Ovary (tissue), 9 donors: ENCODE results near the gene ADAMTS20. TPM values are rescaled to one million over a fixed set of nuclear protein-coding genes. Genes with fewer than 3 reads are reported as not detected.

Experiments
- DNase-seq, 5 donors: peaks; one replicate each; pipeline ENCODE4 v3.0.0-alpha.2; 2019 to 2020
- H3K27ac ChIP-seq, 2 donors: fragments of 200-600 bp; one replicate each; pipeline versions ENCODE4 v1.5.1 to v1.8.0; 2019 to 2022
- H3K27me3 ChIP-seq: fragments of 200-600 bp; one replicate; pipeline ENCODE4 v1.8.0; 2022
- H3K36me3 ChIP-seq: fragments of 200-600 bp; sonication (generic); one replicate; pipeline ENCODE4 v1.5.1; 2019
- H3K4me1 ChIP-seq: one replicate; pipeline ENCODE4 v1.8.1; 2013; ENCODE audit warnings: mild to moderate bottlenecking, moderate library complexity; ENCODE audit not compliant: insufficient read depth
- H3K4me3 ChIP-seq: fragments of 200-600 bp; sonication (generic); one replicate; pipeline ENCODE4 v1.5.1; 2017
- H3K9me3 ChIP-seq, 2 donors: fragments of 200-600 bp in 1 of 2; sonication (generic) in 1 of 2; one replicate each; pipeline versions ENCODE4 v1.5.1 to v1.8.1; 2013 to 2019; ENCODE audit warnings: mild to moderate bottlenecking in 1 of 2, moderate library complexity in 1 of 2
- CTCF ChIP-seq, 3 donors: fragments of 450-650 bp in 2 of 3; fragments of 200-600 bp in 1 of 3; IDR thresholded peaks; one replicate each; pipeline versions ENCODE4 v1.5.1 to v1.8.0; 2016 to 2022; ENCODE audit warnings: antibody characterized with exemption in 3 of 3, mild to moderate bottlenecking in 1 of 3
- EP300 ChIP-seq: sonication (generic); formaldehyde crosslinking; IDR thresholded peaks from one replicate; pipeline ENCODE4 v1.6.1; 2017; ENCODE audit warnings: antibody characterized with exemption
- POLR2A ChIP-seq: fragments of 450-650 bp; IDR thresholded peaks from one replicate; pipeline ENCODE4 v1.6.1; 2017; ENCODE audit warnings: antibody characterized with exemption, mild to moderate bottlenecking, moderate library complexity
- WGBS, 3 donors: extraction: QIAGEN DNeasy Blood & Tissue Kit in 1 of 3; methylation state at CpG; one replicate each; pipeline versions ENCODE4 v1.1.5 to v1.1.7; 2013 to 2017; 5-methylcytosine and 5-hydroxymethylcytosine counted together
- intact Hi-C, 4 donors: fragments of 100-400 bp; cut with DNase I; formaldehyde crosslinking; loops; one replicate each; pipeline versions ENCODE4 v1.11.0 to v1.15.1; 2022 to 2023
- polyA plus RNA-seq, 2 donors: library from polyadenylated mRNA; stranded (reverse); fragments of 200-250 nt in 1 of 2; fragments of 350-450 nt in 1 of 2; fragmentation: Illumina TruSeq in 1 of 2; extraction: RNeasy Lipid Tissue Mini Kit (QIAGEN cat#74804) in 1 of 2; gene quantifications; one replicate each; pipeline ENCODE4 v1.2.3, GENCODE V29; 2013 to 2014
- total RNA-seq, 7 donors: library from RNA; depleted of rRNA in 2 of 7; stranded (reverse); fragments of >200 nt in 2 of 7; fragmentation: NEBNext Ultra II Directional in 3 of 7; extraction: Animal tissue kit (Norgen Biotek cat#: 25700) in 3 of 7; gene quantifications; one replicate each; pipeline versions ENCODE4 v1.1.0 to v1.2.4, GENCODE V29; 2016 to 2023
- donor health status: DM: no; HTN: no; CAD: no; lungs with moderate emphysema.
- donor health status: DM: no; HTN: no; CAD: no.
- donor health status: Bipolar disorder and iron deficiency.
- donor health status: DM: yes; HTN: yes; CAD: no.
- donor health status: DM: no; HTN: no; CAD: no.
- donor health status: DM: yes; HTN: yes; CAD: no.

ADAMTS20 gene
- total and polyA plus RNA-seq, 9 donors: 0.23 TPM; not detected in 8

DNA sequence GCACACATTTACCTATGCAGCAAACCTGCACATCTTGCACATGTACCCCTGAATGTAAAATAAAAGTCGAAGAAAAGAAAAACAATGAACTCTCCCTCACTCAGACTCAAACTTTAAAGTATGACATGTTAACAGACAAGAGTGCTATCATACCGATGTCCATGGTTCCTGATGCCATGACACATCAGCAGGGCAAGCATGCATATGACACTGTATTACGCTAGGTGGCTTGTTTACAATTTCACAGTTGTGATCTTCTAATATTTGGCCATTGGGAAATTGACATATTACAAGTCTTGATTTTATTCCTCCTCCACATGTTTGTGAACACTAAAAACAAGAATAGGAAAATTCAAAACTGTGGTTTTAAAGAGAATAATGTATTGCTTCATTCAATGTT is 126.6 kb downstream of the ADAMTS20 start:
- 83 to 92% (median 90%) methylated on average over 3 of the region's 3 CpGs for WGBS, 3 donors

DNA sequence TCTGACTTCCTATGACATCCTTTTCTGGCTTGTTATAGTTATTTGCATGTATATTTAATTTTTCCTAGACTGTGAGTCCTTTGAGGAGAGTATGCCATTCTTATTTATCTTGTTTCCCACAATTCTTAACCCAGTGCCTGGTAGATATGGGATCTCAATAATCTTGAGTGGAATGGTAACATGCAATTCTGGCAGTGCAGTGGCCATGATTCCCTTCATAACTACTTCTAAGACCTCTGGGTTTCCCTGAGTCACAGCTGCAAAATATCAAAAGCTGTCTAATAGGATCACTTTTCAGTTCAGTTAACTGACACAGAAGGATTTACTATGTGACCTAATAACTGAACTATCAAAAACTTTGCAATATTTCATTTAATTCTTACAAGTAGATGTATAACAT is 135.0 kb downstream of the ADAMTS20 start:
- intact Hi-C loops: no loop called here
- no peak overlapping the region for H3K27ac ChIP-seq
- no peak for TF ChIP-seq POLR2A
- TF ChIP-seq EP300: no peak
- no peak for TF ChIP-seq CTCF (IDR thresholded peaks at IDR 0.05)
- DNase-seq: no peak
- H3K36me3 ChIP-seq: no peaks in the 10 kb centered on the region
- no peaks in the 10 kb centered on the region for H3K4me1 ChIP-seq
- no peak overlapping the region for H3K4me3 ChIP-seq
- no peaks in the 10 kb centered on the region for H3K9me3 ChIP-seq
- H3K27me3 ChIP-seq: no peaks in the 10 kb centered on the region

More for the DNA sequence above, 126.6 kb downstream of the ADAMTS20 start:
- H3K36me3 ChIP-seq: no peaks in the 10 kb centered on the region
- intact Hi-C loops: no loop called here
- H3K4me3 ChIP-seq: no peak overlapping the region
- H3K27ac ChIP-seq: no peak overlapping the region
- no peaks in the 10 kb centered on the region for H3K9me3 ChIP-seq
- no peaks in the 10 kb centered on the region for H3K4me1 ChIP-seq
- H3K27me3 ChIP-seq: no peaks in the 10 kb centered on the region
- no peak for TF ChIP-seq POLR2A
- no peak for TF ChIP-seq EP300
- TF ChIP-seq CTCF (IDR thresholded peaks at IDR 0.05): no peak
- no peak for DNase-seq

- intact Hi-C loops: no loop called here
- no peak for TF ChIP-seq EP300
- TF ChIP-seq POLR2A: no peak
These were observed 144.0 kb downstream of the ADAMTS20 start for GRCh38 chr12:43407816-43408645.

GRCh38 chr12:43406801-43407200 is 145.2 kb downstream of the ADAMTS20 start:
- no peak for DNase-seq
- intact Hi-C loops: no loop called here
- WGBS, 3 donors: 86 to 91% (median 91%) methylated on average over 1 of the region's 1 CpG
- TF ChIP-seq POLR2A: no peak
- TF ChIP-seq EP300: no peak
- no peak for TF ChIP-seq CTCF (IDR thresholded peaks at IDR 0.05)
- H3K27me3 ChIP-seq: no peaks in the 10 kb centered on the region
- H3K36me3 ChIP-seq: no peaks in the 10 kb centered on the region
- H3K4me1 ChIP-seq: no peaks in the 10 kb centered on the region
- no peaks in the 10 kb centered on the region for H3K9me3 ChIP-seq
- no peak overlapping the region for H3K27ac ChIP-seq
- H3K4me3 ChIP-seq: no peak overlapping the region

More at GRCh38 chr12:43407816-43408645, 144.0 kb downstream of the ADAMTS20 start:
- no peaks in the 10 kb centered on the region for H3K4me1 ChIP-seq
- no peak overlapping the region for H3K4me3 ChIP-seq
- H3K9me3 ChIP-seq: no peaks in the 10 kb centered on the region
- no peak for DNase-seq
- H3K36me3 ChIP-seq: no peaks in the 10 kb centered on the region
- no peaks in the 10 kb centered on the region for H3K27me3 ChIP-seq
- H3K27ac ChIP-seq: no peak overlapping the region
- 5 to 14% (median 9%) methylated on average over 1 of the region's 1 CpG for WGBS, 3 donors

DNA sequence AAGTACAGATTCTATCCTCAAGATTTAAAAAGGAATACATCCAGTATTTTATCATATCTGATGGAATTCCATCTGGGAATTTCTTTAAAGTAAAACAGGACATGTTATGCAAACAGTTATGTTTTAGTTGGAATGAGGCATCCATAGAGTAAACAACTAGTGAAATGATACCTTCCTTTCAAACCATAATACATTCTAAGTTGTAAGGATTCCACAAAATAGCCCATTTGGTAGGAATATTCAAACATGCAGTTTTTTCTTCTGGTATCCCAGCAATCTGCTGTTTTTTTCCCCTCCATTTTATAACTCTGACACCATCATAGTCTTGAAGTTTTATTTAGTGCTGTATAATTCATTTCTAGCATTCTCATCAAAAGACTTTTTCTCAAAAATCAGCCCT is 149.6 kb downstream of the ADAMTS20 start:
- TF ChIP-seq EP300 (no peak), CTCF (IDR thresholded peaks at IDR 0.05) (no peak), POLR2A (no peak)
- intact Hi-C loops: no loop called here
- no peaks in the 10 kb centered on the region for H3K27me3 ChIP-seq
- no peak overlapping the region for H3K4me3 ChIP-seq
- no peaks in the 10 kb centered on the region for H3K9me3 ChIP-seq
- no peak for DNase-seq
- no peak overlapping the region for H3K27ac ChIP-seq
- H3K4me1 ChIP-seq: no peaks in the 10 kb centered on the region
- no peaks in the 10 kb centered on the region for H3K36me3 ChIP-seq
